Brain microvascular endothelial cell (primary cell): Measurements from ENCODE around the gene ECSCR.
"Not testable (repeated sequence)": the region's sequence is repeated elsewhere in the genome, so short reads cannot be mapped to it uniquely, and the experiment has no call there.

Experiments
- DNase-seq: peaks from one replicate; pipeline ENCODE4 v3.0.0-alpha.2; 2020
- H3K27ac ChIP-seq: fragments of 250-450 bp; sonication (Bioruptor Pico); 2 replicates; pipeline ENCODE4 v1.5.1; 2020; ENCODE audit warnings: mild to moderate bottlenecking, moderate library complexity
- H3K27me3 ChIP-seq: fragments of 250-450 bp; sonication (Bioruptor Pico); replicated peaks from 2 replicates; pipeline ENCODE4 v1.5.1; 2020; ENCODE audit warnings: mild to moderate bottlenecking
- H3K36me3 ChIP-seq: fragments of 250-450 bp; sonication (Bioruptor Pico); replicated peaks from 2 replicates; pipeline ENCODE4 v1.5.1; 2020; ENCODE audit warnings: mild to moderate bottlenecking
- H3K4me3 ChIP-seq: 2 replicates; pipeline ENCODE4 v1.5.1; 2011; ENCODE audit warnings: low read depth, mild to moderate bottlenecking, control low read depth, low read length, moderate library complexity
- in situ Hi-C: cut with HindIII; loops from 2 replicates; pipeline ENCODE4 v1.10.0; 2017; ENCODE audit warnings: low sequenced_read_pairs, low pct_ligation_motif_present
- TF ChIP-seq, protein P1 (sequence below): IDR thresholded peaks from 2 replicates; pipeline ENCODE4 v1.5.1; 2011; ENCODE audit warnings: low read depth, mild to moderate bottlenecking, moderate library complexity, low read length, control low read depth, inconsistent platforms; ENCODE audit errors: missing control alignments

The ECSCR gene

DNA sequence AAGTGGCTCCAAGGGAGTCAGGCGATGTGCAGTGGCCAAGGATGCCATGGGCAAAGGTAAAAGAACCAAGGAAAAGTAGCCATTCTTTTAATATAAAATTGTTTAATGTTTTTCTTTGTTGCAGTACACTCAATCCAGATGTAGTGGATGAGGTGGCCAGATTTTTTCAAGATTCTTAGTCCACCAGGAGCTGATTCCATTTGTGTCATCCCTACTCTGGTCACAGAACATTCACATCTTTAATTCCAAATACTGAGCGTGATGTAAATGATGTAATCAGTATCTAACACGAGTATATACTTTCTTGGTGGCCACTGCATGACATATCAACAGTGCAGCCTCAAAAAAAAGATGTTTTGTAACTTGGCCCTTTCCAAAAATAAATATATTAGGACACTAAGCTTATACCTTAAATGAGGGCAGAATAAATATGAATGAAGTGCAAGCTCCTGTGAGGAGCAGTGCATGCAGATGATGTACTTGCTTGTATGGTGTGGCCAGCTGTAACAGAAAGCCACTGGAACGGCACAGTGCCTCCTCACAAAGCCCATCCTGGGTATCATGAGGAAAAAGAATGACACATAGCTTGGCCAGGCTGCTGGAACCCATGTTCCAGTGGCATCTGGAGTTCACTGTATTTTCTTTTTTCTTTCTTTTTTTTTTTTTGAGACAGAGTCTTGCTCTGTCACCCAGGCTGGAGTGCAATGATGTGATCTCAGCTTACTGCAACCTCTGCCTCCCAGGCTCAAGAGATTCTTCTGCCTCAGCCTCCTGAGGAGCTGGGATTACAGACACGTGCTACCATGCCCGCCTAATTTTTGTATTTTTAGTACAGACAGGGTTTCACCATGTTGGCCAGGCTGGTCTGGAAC is 52.2 kb downstream of the ECSCR start:
- no peak for DNase-seq
- in situ Hi-C loops, result loop anchor here (10.0 to 25.0 kb wide), 2 partner anchors 104 to 352 kb away; no protein-coding TSS in a partner anchor
- H3K27me3 ChIP-seq, result no peaks in the 10 kb centered on the region

DNA sequence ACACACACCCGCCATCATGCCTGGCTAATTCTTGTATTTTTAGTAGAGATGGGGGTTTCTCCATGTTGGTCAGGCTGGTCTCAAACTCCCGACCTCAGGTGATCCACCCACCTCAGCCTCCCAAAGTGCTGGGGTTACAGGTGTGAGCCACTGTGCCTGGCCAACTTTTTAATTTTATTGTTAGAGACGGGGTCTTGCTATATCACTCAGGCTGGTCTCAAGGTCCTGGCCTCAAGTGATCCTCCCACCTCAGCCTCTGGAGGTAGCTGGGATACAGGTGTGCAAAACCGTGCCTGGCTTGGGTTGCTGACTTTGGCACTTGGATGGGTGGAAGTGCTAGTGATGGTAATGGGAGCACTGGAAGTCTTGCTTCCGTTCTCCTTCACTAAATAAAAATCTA is 53.4 kb downstream of the ECSCR start:
- not testable (repeated sequence) for H3K27me3 ChIP-seq, H3K36me3 ChIP-seq, DNase-seq, H3K4me3 ChIP-seq, H3K27ac ChIP-seq
- in situ Hi-C loops, result loop anchor here (25.0 kb wide), 1 partner anchor 353 kb away; no protein-coding TSS in a partner anchor

More for the DNA sequence above, 52.2 kb downstream of the ECSCR start:
- Histone ChIP-seq H3K36me3 (no peaks in the 10 kb centered on the region), H3K27ac (no peak overlapping the region), H3K4me3 (no peak overlapping the region)
- TF ChIP-seq, protein P1, sequence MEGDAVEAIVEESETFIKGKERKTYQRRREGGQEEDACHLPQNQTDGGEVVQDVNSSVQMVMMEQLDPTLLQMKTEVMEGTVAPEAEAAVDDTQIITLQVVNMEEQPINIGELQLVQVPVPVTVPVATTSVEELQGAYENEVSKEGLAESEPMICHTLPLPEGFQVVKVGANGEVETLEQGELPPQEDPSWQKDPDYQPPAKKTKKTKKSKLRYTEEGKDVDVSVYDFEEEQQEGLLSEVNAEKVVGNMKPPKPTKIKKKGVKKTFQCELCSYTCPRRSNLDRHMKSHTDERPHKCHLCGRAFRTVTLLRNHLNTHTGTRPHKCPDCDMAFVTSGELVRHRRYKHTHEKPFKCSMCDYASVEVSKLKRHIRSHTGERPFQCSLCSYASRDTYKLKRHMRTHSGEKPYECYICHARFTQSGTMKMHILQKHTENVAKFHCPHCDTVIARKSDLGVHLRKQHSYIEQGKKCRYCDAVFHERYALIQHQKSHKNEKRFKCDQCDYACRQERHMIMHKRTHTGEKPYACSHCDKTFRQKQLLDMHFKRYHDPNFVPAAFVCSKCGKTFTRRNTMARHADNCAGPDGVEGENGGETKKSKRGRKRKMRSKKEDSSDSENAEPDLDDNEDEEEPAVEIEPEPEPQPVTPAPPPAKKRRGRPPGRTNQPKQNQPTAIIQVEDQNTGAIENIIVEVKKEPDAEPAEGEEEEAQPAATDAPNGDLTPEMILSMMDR, result no peak

DNA sequence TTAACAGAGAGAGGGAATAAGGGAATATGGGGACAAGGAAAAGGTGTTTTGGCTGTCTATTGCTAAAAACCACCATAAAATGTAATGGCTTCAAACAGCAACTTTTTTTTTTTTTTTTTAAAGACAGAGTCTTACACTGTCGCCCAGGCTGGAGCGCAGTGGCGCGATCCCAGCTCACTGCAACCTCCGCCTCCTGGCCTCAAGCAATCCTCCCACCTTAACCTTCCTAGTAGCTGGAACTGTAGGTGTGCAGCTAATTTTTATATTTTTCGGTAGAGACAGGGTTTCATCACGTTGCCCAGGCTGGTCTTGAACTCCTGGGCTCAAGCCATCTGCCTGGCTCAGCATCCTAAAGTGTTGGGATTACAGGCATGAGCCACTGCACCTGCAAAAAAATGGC is 54.4 kb downstream of the ECSCR start:
- Histone ChIP-seq H3K4me3 (no peak overlapping the region), H3K27ac (no peak overlapping the region), H3K27me3 (no peaks in the 10 kb centered on the region), H3K36me3 (no peaks in the 10 kb centered on the region)
- DNase-seq, result no peak
- TF ChIP-seq, protein P1, result no peak
- in situ Hi-C loops, result loop anchor here (25.0 kb wide), 1 partner anchor 354 kb away; no protein-coding TSS in a partner anchor

- no peaks in the 10 kb centered on the region for H3K36me3 ChIP-seq
- no peaks in the 10 kb centered on the region for H3K27me3 ChIP-seq
- no peak overlapping the region for H3K27ac ChIP-seq
- no peak overlapping the region for H3K4me3 ChIP-seq
- DNase-seq, result no peak
- TF ChIP-seq, protein P1, result no peak
- in situ Hi-C loops, result loop anchor here (25.0 kb wide), 1 partner anchor 355 kb away; no protein-coding TSS in a partner anchor
These were observed 55.0 kb downstream of the ECSCR start for GRCh38 chr5:139407517-139407916.

GRCh38 chr5:139406963-139407362 is 55.6 kb downstream of the ECSCR start:
- H3K36me3 ChIP-seq, result no peaks in the 10 kb centered on the region
- no peak overlapping the region for H3K27ac ChIP-seq
- no peak overlapping the region for H3K4me3 ChIP-seq
- no peaks in the 10 kb centered on the region for H3K27me3 ChIP-seq
- in situ Hi-C loops, result loop anchor here (25.0 kb wide), 1 partner anchor 355 kb away; no protein-coding TSS in a partner anchor
- TF ChIP-seq, protein P1, result no peak
- DNase-seq, result no peak

- no peak for DNase-seq
- in situ Hi-C loops, result loop anchor here (25.0 kb wide), 1 partner anchor 358 kb away; no protein-coding TSS in a partner anchor
- TF ChIP-seq, protein P1, result no peak
- peak overlapping the region; percentile 96 for H3K27ac ChIP-seq
- H3K27me3 ChIP-seq, result no peaks in the 10 kb centered on the region
- H3K4me3 ChIP-seq, result peak overlapping the region; percentile 64
- H3K36me3 ChIP-seq, result no peaks in the 10 kb centered on the region
These were observed 58.1 kb downstream of the ECSCR start for GRCh38 chr5:139404484-139404840.
